SKM-1 (cell line): ENCODE data around the gene RTN1.

Experiments
- DNase-seq: peaks from one replicate; lab custom pipeline; 2025; ENCODE audit not compliant: unreplicated experiment; lab: John Stamatoyannopoulos, UW

The RTN1 gene

GRCh38 chr14:59634617-59635016, 236.0 kb downstream of the RTN1 start:
- DNase-seq: no peak

GRCh38 chr14:59633486-59633885, 237.1 kb downstream of the RTN1 start:
- no peak for DNase-seq

GRCh38 chr14:59632381-59632780, 238.2 kb downstream of the RTN1 start:
- no peak for DNase-seq

- no peak for DNase-seq
Observed at GRCh38 chr14:59631237-59631636, 239.3 kb downstream of the RTN1 start.

GRCh38 chr14:59630288-59630963, 240.2 kb downstream of the RTN1 start:
- no peak for DNase-seq

- no peak for DNase-seq
Observed at GRCh38 chr14:59629444-59630287, 240.9 kb downstream of the RTN1 start.

- DNase-seq: no peak
Observed at GRCh38 chr14:59627011-59627520, 243.5 kb downstream of the RTN1 start.

- DNase-seq: no peak
Observed at GRCh38 chr14:59622631-59623030, 247.9 kb downstream of the RTN1 start.

GRCh38 chr14:59619061-59619460, 251.5 kb downstream of the RTN1 start:
- DNase-seq: no peak

- no peak for DNase-seq
Observed at GRCh38 chr14:59601056-59601455, 269.5 kb downstream of the RTN1 start.

- no peak for DNase-seq
Observed at GRCh38 chr14:59600211-59600945, 270.2 kb downstream of the RTN1 start.

- DNase-seq: no peak
Observed at GRCh38 chr14:59595071-59595470, 275.5 kb downstream of the RTN1 start.

GRCh38 chr14:59591641-59592370, 278.8 kb downstream of the RTN1 start:
- DNase-seq: no peak

GRCh38 chr14:59588101-59588500, 282.5 kb downstream of the RTN1 start:
- DNase-seq: no peak

GRCh38 chr14:59585891-59586554, 284.6 kb downstream of the RTN1 start:
- no peak for DNase-seq

GRCh38 chr14:59583755-59584154, 286.8 kb downstream of the RTN1 start:
- no peak for DNase-seq

GRCh38 chr14:59582845-59583509, 287.6 kb downstream of the RTN1 start:
- no peak for DNase-seq

GRCh38 chr14:59582161-59582560, 288.4 kb downstream of the RTN1 start:
- DNase-seq: no peak

GRCh38 chr14:59580911-59581310, 289.7 kb downstream of the RTN1 start:
- DNase-seq: no peak
